Activated CD8-positive, alpha-beta memory T cell treated with anti-CD3 and anti-CD28 coated beads, Interleukin-2, amount 50 U/mL, for 48 hours (primary cell): ENCODE results near the gene FBXW7.
A peak's percentile ranks its signal among the peaks of the same experiment; 100 is the strongest.
"Not testable (repeated sequence)": the region's sequence is repeated elsewhere in the genome, so short reads cannot be mapped to it uniquely, and the experiment has no call there.

Experiments
- DNase-seq: peaks from one replicate; pipeline ENCODE4 v3.0.0-alpha.2; 2020

Gene FBXW7, protein sequence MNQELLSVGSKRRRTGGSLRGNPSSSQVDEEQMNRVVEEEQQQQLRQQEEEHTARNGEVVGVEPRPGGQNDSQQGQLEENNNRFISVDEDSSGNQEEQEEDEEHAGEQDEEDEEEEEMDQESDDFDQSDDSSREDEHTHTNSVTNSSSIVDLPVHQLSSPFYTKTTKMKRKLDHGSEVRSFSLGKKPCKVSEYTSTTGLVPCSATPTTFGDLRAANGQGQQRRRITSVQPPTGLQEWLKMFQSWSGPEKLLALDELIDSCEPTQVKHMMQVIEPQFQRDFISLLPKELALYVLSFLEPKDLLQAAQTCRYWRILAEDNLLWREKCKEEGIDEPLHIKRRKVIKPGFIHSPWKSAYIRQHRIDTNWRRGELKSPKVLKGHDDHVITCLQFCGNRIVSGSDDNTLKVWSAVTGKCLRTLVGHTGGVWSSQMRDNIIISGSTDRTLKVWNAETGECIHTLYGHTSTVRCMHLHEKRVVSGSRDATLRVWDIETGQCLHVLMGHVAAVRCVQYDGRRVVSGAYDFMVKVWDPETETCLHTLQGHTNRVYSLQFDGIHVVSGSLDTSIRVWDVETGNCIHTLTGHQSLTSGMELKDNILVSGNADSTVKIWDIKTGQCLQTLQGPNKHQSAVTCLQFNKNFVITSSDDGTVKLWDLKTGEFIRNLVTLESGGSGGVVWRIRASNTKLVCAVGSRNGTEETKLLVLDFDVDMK

DNA sequence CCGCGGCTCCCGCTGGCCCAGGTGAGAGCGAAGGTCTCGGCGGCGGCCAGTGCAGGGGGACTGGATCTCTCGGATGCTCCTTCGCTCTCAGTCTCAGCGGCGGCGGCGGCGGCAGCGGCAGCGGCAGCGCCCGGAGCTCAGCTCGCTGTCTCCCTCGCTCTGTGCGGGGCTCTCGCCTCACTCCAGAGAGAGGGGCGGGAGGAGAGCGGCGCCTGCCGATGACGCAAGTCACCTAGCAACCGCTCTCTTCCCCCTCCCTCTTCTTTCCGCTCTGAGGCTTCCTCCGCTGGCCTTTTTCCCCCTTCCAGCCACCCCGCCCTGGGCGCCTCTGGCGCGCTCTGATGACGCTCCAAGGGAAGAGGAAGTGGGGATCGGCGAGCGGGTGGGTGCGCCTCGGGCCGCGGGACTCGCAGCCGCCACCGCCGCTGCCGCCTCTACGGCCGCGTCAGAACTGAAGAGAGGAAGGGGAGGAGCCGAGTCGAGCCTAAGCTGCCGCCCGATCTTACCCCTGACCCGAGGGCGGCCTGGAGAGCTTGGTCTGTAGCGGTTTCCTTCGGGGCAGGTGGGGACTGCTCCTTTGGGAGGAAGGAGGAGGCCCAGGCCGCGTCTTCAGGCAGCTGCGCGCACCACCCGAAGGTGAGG lies at the start of gene FBXW7:
Gene FBXW7 (minus strand): TSS at position 190 of the 642 bp plus-strand sequence. CDS start 124,289 bp downstream, outside the sequence.
- peak; percentile 100 for DNase-seq

DNA sequence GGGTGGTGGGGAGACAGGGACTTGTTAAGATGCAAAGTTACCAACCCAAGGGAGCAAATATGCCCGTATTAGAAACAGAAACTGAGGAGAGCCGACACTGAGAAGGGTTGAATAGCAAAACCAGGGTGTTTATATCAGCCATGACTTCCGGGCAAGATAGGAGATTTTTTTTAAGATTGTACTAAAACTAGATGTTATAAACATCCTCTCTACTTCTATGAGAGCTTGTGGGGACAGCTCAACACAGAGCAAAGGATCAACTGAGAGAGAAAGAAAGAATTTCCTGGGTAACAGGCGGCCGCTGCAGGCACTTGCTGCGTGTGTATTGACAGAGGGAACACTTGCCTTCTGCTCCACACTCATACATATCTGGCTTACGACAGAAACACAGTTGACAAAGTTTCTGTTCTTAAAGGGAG lies 49.1 kb upstream of the FBXW7 start:
- no peak for DNase-seq

DNA sequence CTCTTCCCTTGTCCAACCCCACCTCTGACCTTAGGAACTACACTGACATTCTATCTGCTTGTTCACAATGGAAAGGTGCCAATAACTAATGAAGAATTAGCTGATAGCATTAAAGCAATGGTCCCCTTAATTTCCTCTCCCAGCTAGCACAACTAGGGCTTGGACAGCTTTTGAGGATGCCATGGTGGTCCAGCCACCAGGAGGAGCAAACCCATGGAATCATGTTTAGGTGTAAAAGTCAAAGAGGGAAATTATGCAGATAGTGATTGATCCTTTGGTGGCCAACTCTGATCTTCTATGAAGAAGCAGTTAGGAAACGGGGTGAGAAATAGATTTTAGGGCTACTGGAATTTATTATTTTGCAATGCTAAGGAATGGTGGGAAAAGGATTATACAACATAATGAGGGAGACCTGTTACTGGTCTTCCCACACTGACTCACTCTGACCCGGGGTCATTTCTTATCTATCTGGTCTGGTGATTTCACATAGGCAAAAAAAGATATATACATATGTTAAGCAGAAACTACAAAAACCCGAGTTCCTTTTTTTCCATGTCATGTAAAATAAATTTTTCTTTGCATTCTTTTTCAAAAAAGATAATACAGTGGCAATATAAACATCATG lies 45.8 kb upstream of the FBXW7 start:
- no peak for DNase-seq

DNA sequence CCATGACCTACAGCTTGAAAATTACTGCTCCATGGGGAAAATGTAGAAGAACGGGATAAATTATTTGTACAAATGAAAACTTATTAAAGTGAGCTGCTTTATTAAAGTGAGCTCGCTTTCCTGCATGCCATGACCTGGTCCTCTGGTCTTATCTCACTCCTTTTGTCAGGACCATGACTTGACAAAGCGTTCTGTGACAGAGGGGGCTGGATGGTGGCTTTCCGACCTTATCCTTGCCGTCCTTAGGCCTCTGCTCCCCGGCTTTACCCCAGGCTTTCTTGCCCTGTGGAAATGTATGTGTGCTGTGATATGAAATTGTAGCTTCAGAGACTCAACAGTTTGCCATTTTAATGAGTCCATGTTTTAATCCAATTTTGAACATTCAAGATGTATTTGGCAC lies 44.0 kb upstream of the FBXW7 start:
- DNase-seq, result no peak

DNA sequence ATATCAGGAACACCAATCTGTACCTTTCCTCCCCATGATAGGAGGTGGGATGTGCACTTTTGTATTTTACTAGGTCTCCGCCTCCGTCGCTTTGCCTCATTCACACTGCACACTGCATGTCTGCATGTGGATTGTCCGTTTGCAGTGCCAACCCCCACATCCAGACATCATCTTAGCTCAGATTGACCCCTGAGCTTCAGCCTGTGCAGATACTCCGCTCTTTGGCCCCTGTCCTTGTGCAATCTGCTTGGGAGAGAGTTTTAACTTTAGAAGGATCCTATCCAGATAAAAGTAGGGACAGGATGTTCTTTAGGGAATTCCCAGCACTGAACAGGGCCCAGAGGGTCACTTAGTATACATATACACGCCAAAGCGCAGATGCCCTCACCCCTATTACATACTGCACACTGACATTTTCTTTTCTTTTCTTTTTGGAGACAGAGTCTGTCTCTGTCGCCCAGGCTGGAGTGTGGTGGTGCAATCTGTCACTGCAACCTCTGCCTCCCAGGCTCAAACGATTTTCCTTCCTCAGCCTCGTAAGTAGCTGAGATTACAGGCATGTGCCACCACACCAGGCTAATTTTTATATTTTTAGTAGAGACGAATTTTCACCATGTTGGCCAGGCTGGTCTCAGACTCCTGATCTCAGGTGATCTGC lies 43.3 kb upstream of the FBXW7 start:
- no peak for DNase-seq

DNA sequence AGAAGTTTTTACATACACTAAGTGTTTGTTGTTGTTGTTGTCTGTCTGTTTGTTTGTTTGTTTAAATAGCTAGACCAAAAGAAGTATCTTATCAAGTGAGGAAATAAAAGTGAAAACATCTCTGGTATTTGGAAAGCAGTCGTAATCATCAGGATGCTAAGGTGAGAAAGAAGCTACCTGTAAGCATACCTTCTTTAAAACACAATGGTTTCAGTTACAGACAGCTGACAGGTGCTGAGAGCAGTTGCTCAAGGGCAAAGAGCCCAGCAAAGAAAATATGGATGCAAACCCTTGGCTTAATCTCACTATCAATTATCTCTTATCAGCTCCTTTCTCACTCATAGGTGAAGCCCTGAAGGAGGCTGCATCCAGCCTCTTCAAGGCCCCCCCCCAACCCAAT lies 42.8 kb upstream of the FBXW7 start:
- DNase-seq, result no peak

DNA sequence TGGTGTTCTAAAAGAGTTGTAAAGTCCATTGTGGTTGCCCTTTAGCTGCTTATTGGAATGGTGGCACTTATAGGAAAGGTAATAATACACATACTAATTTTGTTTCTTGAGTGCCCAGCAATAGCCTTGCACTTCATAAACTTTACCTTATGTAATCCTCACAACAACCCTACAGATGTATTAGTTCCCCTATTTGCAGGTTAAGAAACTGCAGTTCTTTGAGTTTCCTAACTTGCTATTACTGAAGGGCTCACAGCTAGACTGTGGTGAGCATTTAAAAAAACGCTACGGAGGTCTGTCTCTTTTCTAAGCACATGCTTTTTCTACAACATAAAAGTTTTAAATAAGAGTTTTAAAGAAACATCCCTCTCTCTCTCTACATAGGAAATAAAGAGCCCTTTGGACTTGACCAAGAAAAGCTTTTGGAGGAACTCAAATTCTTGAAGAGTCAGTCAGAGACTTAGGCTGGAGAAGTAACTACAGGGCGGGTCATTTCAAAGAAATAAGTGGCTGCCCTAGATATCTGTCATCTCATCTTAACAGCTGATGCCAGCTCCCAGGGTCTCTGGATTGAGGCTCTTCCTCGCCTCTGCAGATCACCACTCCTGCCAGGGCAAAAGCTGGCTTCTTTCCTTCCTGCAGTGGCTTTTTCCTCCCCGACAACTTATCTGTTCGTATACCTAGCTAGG lies 42.0 kb upstream of the FBXW7 start:
- no peak for DNase-seq

DNA sequence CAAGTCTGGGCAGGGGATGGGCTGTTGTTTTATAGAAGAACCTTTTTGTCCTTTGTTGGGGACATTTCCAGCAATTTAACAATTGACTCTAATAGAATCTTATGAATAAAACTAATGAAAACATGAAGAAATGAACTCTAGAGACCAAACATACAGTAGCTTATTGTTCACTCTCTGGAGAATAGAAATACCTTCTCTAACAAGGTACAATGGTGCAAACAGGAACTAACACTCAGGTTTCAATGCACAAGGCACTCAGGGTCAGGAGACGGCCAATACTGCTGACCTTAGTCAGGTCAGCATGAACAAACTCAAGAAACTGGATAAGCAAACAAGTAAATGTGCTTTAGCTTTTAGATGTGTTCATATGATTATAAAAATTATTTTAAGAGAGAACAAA lies 39.6 kb upstream of the FBXW7 start:
- DNase-seq, result no peak

DNA sequence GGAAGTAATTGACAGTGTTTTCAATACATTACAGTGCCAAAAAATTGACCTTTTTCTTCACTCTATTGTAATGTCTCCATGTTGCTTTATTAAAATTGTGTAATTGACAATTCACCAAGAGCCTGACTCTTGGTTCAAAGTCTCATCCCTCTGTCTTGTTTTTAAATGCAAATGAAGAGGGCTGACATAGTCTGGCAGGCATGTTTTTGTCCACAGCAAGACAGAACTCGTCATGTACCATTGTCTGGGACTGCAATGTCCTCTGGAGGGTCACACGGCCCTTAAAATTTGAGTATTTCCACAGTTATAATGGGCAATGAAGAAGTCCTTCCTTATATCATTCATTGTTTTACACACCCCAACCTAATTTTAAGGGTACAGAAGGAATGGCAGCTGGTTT lies 38.0 kb upstream of the FBXW7 start:
- DNase-seq, result no peak

DNA sequence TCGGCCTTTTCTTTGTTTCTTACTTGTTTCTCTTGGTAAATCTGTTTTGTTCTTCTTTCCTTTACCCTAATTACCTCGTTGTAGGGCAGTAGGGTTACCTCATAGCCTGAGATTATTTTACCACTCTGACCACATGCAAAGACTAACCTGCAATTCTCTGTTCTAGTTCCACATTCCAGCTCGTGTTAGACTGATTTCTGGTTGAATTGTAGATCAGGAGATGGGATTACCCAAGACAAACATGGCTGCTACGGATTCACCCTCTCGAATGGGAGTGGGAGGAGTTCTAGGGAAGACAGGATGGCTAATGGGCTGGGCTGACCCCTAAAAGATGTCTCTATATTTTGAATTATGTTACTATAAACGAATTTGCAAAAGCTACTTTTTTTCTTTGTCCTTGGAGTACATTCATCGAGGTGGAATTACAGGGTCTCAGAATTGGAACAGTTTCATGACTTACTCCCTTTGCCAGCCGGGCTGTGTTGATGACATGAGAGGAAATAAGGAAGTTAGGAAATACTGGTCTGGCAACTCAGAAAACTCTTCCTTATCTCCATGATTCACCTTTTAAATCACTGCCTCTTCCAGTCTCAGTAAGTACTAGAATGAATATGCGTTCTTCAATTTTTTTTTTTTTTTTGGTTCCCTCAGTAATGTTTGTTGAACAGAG lies 36.7 kb upstream of the FBXW7 start:
- no peak for DNase-seq

DNA sequence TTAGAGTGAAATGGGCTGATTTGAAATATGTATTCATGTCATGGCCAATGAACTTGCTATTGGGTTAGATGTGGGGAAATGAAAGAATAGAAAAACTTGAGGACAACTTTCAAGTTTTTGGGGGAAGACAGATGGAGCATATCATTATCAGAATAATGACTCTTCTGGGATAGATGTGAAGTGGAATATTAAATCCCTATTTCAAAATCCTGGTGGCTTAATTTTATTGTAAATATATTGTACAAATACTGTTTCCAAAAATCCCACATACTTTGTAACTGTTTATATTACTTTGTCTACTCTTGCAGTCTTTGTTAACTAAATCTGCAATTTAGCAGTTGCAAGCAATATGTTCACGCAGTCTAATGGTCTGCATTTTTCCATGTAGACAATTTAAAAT lies 35.9 kb upstream of the FBXW7 start:
- DNase-seq, result no peak

DNA sequence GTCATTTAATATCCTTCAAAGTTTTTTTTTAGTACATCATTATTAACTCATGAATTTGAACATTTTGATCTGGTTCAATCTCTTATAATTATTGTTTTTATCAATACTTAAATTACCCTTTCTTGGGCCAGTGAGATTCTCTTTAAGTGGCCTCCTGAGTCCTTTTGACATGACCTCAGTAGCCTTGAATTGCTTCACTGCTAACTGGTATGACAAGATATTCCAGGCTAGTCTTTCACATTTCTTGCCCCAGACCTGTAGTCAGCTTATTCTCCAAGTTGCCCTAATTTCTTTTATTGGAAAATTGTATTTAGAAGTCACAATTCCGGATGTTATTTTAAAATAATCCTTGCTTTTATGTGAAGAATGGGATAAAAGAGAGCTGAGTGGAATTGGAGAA lies 35.4 kb upstream of the FBXW7 start:
- DNase-seq, result no peak

DNA sequence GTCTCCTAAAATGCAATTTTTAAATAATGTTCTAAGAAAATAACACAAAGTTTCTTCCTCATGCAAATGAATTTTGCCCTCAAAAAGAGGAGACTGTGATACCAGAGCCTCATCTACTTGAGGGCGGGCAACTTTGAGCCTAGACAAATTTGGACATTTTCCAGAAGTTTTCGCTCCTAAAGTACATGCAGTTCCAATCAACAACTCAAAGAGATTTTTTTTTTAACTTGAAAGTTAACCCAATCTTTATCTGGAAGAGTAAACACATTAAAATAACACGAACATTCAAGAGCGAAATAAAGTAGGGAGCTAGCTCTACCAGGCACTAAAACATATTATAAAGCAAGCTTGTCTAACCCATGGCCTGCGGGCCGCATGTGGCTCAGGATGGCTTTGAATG lies 29.4 kb upstream of the FBXW7 start:
- no peak for DNase-seq

DNA sequence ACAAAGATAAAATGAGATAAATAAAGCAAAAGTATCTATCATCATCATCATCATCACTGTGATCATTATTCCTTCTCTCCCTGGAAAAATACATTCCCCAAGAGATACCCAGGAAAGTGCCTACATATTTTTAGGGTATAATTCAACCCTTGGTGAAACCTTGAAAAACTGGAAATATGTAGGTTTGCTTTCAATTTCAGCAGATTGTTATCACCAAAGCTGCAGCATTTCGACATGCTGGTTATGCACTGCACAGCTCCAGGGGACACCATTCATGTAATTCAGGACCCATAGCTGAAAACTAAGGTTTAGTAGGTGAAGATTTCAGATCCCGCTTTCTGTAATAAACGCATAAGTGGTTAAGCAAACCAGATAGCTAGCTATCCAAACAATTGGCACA lies 28.4 kb upstream of the FBXW7 start:
- no peak for DNase-seq

DNA sequence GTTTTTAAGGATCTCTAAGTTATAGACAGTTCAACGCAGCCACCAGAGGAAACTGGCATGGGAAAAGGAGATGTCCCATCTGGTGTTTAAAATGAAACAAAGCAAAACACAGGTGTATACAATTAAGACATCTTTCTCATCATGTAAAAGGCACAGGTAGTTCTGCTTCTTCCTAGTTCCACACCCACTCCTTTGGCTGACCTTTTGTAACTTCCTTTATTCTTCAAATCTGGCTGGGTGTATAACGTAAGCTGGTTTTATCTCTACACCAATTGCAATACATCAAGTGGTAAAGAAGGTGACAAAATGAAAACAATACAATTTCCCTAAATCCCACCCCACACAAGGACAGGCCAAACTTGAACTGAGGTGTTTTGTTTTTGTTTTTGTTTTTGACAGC lies 27.3 kb upstream of the FBXW7 start:
- DNase-seq, result no peak

DNA sequence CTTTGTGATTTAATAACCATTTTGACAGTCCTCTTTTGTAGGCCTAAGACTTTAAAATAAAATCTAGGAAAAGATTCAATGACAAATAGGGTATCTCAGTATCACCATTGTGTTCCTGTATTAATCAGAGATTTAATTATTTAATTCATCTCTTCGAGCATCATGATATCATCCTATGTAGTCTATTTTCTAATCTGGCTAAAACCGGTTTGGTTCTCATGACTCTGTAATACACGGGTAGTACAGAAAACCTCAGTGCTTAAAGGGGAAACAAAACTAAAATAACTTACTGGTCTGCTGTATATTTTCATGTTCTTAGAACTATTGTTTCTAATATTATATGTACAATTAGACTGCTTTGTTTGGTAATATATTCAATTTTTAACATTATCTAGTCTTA lies 23.7 kb upstream of the FBXW7 start:
- no peak for DNase-seq

DNA sequence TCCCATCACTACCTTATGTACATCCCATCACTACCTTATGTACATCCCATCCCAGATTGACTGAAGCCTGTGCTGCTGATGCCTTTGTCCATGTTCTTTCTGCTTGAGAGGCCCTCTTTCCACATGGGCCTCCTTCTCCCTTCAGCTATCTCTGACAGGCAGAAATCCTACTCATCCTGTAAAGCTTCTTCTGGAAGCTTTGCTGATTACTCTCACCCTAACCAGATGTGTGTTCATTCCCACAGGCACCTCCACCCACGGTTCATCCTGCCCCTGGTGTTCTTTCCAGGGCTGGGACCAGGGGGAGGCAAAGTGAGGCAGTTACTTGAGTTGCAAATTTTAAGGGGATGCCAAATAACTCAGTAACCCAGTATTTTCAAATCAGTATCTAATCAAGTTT lies 22.5 kb upstream of the FBXW7 start:
- DNase-seq, result no peak

DNA sequence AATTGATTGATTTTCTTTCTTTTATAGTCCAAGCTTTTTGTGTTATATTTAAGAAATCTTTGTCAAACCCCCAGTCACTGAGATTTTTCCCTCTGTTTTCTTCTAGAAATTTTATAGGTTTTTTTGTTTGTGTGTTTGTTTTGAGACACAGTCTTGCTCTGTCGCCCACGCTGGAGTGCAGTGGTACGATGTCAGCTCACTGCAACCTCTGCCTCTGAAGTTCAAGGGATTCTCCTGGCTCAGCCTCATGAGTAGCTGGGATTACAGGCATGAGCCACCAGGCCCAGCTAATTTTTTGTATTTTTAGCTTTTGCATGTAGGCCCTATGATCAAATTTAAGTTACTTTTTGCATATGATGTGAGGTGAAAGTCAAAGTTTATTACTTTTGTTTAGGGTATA lies 20.9 kb upstream of the FBXW7 start:
- DNase-seq, result no peak

DNA sequence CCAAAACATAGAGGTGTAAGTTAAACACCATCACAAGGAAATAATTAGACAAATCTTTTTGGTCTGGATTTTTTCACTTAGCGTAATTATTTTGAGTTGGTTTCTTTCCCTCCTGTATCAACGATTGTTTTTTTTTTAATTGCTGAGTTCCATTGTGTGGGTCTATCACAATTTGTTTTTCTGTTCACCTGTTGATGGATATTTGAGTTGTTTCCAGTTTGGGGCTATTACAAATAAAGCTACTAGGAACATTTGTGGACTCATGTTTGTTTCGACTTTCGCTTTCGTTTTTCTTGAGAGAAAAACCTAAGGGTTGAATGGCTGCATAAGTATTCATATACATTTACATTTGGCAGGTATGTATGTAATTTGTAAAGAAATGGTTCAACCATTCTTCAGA lies 20.4 kb upstream of the FBXW7 start:
- DNase-seq, result no peak

DNA sequence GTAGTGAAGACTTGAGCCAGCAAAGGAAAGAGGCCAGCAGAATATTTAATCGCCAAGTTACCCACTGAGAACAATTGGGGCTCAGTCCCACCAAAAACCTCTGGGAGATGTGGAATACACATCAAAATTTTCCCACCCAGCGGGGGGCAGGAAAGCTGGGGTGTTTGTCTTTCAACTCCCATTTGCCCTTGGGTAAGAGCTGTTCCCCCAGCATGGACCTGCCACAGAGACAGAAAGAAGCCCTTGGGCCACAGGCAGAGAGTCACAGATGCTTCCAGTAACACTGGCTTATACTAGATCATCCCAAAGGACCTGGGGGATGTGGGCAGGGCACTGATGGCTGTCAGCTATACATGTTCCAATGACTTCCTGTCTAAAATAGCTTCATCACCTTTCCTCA lies 18.9 kb upstream of the FBXW7 start:
- no peak for DNase-seq

DNA sequence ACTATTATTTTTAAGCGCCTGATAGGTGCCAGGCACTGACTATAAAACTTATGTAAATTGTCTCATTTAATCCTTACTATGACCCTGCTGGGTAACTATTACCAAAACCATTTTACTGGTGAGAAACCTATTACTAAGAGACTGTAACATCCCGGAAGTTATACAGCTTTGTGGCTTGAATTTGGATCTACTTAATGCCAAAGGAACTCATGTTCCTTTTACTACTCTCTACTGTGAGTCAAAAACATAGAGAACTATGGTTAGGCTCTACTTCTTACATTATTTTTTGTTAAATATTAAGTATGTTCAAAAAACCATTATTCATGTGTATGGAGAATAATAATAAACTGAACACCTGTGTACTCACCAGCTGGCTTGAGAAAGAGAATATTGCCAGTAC lies 14.8 kb upstream of the FBXW7 start:
- DNase-seq, result not testable (repeated sequence)

DNA sequence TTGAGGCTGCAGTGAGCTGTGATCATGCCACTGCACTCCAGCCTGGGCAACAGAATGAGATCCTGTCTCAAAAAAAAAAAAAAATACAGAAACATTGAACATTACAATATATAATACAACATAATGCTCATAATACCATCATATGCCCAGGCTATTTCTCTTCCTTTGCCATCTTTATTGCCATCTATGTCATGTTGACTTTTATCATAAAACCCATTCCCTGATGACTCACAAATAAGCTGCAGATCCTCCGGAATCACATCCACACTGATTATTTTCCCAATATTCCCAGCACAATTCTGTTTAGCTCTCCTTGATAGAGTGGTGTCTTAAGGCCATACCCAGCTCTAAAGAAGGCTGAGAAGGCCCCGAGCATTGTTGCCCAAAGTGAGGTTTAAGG lies 9.2 kb upstream of the FBXW7 start:
- no peak for DNase-seq
